NB4 (cell line): Measurements from ENCODE around the gene SSH2.
A peak's percentile ranks its signal among the peaks of the same experiment; 100 is the strongest.
"Not testable (repeated sequence)": the region's sequence is repeated elsewhere in the genome, so short reads cannot be mapped to it uniquely, and the experiment has no call there.

Experiments used
- DNase-seq: peaks from one replicate; pipeline ENCODE4 v3.0.0; 2010; ENCODE audit warnings: low read depth
- H3K4me3 ChIP-seq: one replicate; pipeline ENCODE4 v1.5.1; 2011; ENCODE audit warnings: mild to moderate bottlenecking, low read depth, low read length, moderate library complexity
- MYC ChIP-seq: IDR thresholded peaks from 2 replicates; pipeline ENCODE4 v1.6.1; 2011; ENCODE audit warnings: low read depth, low read length
- POLR2A ChIP-seq: IDR thresholded peaks from 2 replicates; pipeline ENCODE4 v1.6.1; 2011; ENCODE audit warnings: mild to moderate bottlenecking; ENCODE audit not compliant: insufficient read length; ENCODE audit errors: extremely low read depth
- TF ChIP-seq, protein P1 (sequence below): IDR thresholded peaks from one replicate; pipeline ENCODE4 v1.5.1; 2012; ENCODE audit warnings: low read depth, low read length
- TF ChIP-seq, protein P2 (sequence below): IDR thresholded peaks from 2 replicates; pipeline ENCODE4 v1.6.1; 2011; ENCODE audit warnings: low read depth, low read length

Gene SSH2

DNA sequence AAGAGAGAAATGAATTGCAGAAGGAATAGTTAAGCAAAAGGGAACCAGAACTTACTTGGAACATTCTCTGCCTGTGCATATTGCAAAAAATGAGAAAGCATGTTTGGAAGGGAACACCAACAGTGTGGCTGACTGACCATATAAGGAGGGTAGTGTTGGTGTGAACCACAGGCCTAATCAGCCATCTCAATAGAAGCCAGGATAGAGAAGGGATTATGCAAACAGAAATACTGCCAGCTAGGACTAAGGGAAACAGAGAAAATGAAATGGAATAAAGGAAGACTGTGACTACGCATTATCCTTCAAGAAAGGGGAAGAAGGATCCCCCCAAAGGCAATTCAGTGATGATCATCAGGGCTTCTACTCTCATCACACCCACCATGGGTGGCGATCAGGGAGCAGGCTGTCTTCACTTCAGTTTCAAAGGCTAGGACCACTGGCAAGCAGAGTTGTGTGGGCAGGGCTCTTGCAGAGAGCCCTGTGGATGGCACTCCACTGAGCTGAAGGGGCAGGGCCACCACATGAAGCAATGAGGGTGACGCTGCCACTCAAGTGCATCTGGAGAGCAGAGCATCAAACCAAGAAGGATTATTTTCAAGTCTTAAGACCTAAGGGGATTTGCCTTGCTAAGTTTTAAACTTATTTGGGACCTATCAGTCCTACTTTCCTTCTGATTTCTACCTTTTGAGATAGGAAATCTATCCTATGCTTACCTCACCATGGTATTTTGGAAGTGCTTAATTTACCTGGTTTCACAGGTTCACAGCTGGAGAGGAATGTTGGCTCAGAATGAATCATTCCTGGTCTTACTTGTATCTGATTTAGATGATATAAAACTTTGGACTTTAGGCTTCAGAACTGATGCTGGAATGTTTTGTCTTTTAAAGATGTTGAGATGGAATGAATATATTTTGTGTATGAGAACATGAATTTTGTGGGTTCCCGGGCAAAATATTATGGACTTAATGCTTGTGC lies 140.5 kb downstream of the SSH2 start:
- TF ChIP-seq, protein P1, sequence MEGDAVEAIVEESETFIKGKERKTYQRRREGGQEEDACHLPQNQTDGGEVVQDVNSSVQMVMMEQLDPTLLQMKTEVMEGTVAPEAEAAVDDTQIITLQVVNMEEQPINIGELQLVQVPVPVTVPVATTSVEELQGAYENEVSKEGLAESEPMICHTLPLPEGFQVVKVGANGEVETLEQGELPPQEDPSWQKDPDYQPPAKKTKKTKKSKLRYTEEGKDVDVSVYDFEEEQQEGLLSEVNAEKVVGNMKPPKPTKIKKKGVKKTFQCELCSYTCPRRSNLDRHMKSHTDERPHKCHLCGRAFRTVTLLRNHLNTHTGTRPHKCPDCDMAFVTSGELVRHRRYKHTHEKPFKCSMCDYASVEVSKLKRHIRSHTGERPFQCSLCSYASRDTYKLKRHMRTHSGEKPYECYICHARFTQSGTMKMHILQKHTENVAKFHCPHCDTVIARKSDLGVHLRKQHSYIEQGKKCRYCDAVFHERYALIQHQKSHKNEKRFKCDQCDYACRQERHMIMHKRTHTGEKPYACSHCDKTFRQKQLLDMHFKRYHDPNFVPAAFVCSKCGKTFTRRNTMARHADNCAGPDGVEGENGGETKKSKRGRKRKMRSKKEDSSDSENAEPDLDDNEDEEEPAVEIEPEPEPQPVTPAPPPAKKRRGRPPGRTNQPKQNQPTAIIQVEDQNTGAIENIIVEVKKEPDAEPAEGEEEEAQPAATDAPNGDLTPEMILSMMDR: no peak
- no peak for TF ChIP-seq MYC
- TF ChIP-seq POLR2A: no peak
- H3K4me3 ChIP-seq: no peak overlapping the region
- DNase-seq: no peak

DNA sequence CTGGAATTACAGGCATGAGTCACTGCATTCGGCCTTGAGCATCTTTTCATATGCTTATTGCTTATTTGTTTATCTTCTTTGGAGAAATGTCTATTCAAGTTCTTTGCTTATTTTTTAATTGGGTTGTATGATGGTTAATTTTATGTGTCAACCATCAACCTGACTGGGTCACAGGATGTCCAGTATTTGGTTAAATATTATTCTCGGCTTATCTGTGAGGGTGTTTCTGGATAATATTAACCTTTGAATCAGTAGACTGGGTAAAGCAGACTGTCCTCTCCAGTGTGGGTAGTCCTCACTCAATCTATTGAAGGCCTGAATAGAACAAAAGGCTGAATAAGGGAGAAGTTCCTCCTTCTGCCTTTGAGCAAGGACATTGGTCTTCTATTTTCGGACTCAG lies 142.0 kb downstream of the SSH2 start:
- no peak overlapping the region for H3K4me3 ChIP-seq
- TF ChIP-seq MYC (no peak), POLR2A (no peak)
- TF ChIP-seq, protein P1: no peak
- TF ChIP-seq, protein P2, sequence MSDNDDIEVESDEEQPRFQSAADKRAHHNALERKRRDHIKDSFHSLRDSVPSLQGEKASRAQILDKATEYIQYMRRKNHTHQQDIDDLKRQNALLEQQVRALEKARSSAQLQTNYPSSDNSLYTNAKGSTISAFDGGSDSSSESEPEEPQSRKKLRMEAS: no peak
- DNase-seq: no peak

DNA sequence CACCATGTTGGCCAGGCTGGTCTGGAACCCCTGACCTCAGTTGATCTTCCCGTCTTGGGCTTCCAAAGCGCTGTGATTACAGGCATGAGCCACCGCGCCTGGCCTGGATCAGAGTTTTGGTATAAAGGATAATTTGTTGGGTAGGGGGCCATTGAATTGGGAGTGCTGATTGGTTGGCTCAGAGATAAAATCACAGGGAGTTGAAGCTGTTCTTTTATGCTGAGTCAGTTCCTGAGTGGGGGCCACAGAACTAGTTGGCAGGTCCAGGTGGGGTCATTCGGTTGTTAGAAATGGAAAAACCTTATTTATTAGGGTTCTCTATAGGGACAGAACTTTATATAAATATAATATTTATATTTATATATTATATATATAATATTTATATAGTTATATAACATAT lies 147.1 kb downstream of the SSH2 start:
- TF ChIP-seq POLR2A (no peak), MYC (no peak)
- TF ChIP-seq, protein P1: no peak
- TF ChIP-seq, protein P2: no peak
- H3K4me3 ChIP-seq: no peak overlapping the region
- DNase-seq: no peak

DNA sequence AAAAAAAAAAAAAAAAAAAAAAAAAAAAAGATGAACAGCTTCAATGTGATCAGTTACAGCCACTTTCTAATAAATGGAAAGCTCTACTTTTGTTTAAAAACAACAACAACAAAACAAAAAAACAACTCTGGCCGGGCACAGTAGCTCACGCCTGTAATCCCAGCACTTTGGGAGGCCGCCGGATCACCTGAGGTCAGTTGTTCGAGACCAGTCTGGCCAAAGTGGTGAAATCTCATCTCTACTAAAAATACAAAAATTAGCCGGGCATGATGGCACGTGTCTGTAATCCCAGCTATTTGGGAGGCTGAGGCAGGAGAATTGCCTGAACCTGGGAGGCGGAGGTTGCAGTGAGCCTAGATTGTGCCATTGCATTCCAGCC lies 150.2 kb downstream of the SSH2 start:
- not testable (repeated sequence) for DNase-seq, H3K4me3 ChIP-seq

DNA sequence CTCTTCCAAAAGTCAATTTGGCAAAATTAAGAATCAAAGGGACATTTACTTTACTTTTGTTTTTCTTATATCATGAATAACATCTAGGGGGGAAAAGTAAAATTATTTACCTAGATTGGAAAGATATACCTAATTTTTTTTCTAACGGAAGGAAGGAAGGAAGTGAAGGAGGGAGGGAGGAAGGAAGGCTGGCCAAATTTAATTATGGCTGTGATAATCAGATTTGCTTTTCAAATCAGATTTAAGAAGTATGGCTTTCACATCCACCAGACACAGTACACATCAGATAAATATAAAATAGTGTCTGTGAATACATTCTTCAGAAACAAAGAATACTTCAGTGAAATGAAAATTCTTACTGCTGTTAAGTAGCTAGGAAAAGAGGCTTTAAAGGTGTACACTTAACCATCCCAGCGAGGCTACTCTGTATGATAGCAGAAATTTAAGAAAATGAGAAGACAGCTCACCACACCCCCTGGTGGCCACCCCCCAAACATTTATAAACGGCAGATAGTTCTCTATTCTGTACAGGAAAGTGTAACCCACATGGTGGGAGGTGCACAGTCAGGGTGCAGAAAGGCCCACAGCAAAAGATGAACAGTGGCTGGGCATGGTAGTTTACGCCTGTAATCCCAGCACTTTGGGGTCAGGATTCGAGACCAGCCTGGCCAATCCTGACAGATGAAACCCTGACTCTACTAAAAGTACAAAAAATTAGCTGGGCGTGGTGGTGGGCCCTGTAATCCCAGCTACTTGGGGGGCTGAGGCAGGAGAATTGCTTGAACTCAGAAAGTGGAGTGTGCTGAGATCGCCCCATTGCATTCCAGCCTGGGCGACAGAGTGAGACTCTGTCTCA lies 150.8 kb downstream of the SSH2 start:
- peak; percentile 81 for DNase-seq
- H3K4me3 ChIP-seq: no peak overlapping the region
- TF ChIP-seq MYC: peak; percentile 15; the same call in 1 of the 2 replicates
- TF ChIP-seq, protein P1: peak; percentile 68
- no peak for TF ChIP-seq POLR2A
- TF ChIP-seq, protein P2: 0 out of 2 replicates have a peak, but pooled peaks have one; percentile 33

DNA sequence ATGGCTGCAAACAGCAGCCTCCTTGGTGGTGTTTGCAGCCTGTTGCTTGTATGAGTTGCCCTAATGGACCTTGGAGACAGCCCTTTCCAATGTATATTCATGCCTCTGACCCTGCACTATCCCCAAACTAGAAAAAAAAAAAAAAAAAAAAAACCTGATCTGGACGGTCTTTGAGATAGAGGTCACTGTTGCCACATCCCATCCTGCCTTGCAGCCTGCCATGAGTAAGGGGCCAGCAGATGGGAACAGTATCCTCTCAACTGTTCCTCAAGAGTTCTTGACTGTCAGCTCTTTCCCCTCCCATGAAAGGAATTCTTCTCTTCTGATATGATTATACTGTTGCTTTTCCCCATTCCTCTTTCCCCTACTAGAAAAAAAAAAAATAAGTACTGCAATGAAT lies 152.4 kb downstream of the SSH2 start:
- TF ChIP-seq POLR2A: no peak
- TF ChIP-seq, protein P2: no peak
- DNase-seq: no peak
- no peak overlapping the region for H3K4me3 ChIP-seq
